HCT116 (cell line): ENCODE measurements around the gene SUDS3. TPM values are rescaled to one million over a fixed set of nuclear protein-coding genes. Genes with fewer than 3 reads are reported as not detected.

ENCODE experiments used
- ATAC-seq: fragments of 200-7000 bp; cut with Tn5 transposase; 2 replicates; pipeline ENCODE4 v1.9.1; 2020; ENCODE audit warnings: mild to moderate bottlenecking, moderate library complexity
- BruUV-seq: library from RNA; stranded (reverse); fragments of 400-500 nt; replicated peaks from 2 replicates; lab custom pipeline; 2021; lab: Mats Ljungman, UMichigan
- CTCF ChIA-PET: fragments of 300-600 bp; sonication (Branson Sonifier 250); formaldehyde crosslinking; loops from one replicate; lab custom pipeline; 2021; ENCODE audit warnings: antibody characterized with exemption; lab: Charles Lee
- POLR2A ChIA-PET: fragments of 300-600, 350-600 bp; sonication (Branson Sonifier 250); formaldehyde crosslinking; loops from one replicate; lab custom pipeline; 2021; ENCODE audit warnings: antibody characterized with exemption; lab: Charles Lee
- RAD21 ChIA-PET, 2 experiments: fragments of 300-600 bp; sonication (Branson Sonifier 250); formaldehyde crosslinking; loops; one replicate each; lab custom pipeline; 2023; ENCODE audit warnings: low total read pairs in 2 of 2; ENCODE audit not compliant: uncharacterized antibody in 2 of 2, unreplicated experiment in 2 of 2, low non-redundant PET in 1 of 2; lab: Charles Lee
- DNase-seq: peaks from one replicate; pipeline ENCODE4 v3.0.0-alpha.2; 2010; ENCODE audit warnings: low read depth, low spot score
- H2AFZ ChIP-seq: fragments of 200-600 bp; shearing (Covaris generic), sonication (generic); 2 replicates; pipeline ENCODE4 v1.6.1; 2017; ENCODE audit warnings: low read depth, mixed run types, mixed read lengths, antibody characterized with exemption, low read length; ENCODE audit not compliant: poor library complexity, severe bottlenecking
- H3K27ac ChIP-seq: 2 replicates; pipeline ENCODE4 v1.5.1; 2012; ENCODE audit warnings: low read depth, low read length
- H3K27me3 ChIP-seq: fragments of 200-600 bp; sonication (generic); 2 replicates; pipeline ENCODE4 v1.6.1; 2016; ENCODE audit warnings: mixed run types, low read length, mixed read lengths; ENCODE audit not compliant: insufficient read depth
- H3K36me3 ChIP-seq, 2 experiments: fragments of 200-500 bp in 1 of 2; fragments of 200-600 bp in 1 of 2; sonication (Bioruptor generic) in 1 of 2; sonication (generic) in 1 of 2; 2 replicates each; pipeline versions ENCODE4 v1.5.1 to v1.6.1; 2014 to 2016; ENCODE audit warnings: low read length in 2 of 2, inconsistent platforms in 1 of 2, mixed read lengths in 1 of 2, mixed run types in 1 of 2; ENCODE audit not compliant: insufficient read depth in 2 of 2, control insufficient read depth in 1 of 2
- H3K4me1 ChIP-seq, 2 experiments: fragments of 200-600 bp in 1 of 2; sonication (generic) in 1 of 2; 2 replicates each; pipeline versions ENCODE4 v1.5.1 to v1.6.1; 2012 to 2017; ENCODE audit warnings: low read length in 2 of 2, inconsistent platforms in 1 of 2, mild to moderate bottlenecking in 1 of 2, mixed read lengths in 1 of 2, mixed run types in 1 of 2, moderate library complexity in 1 of 2; ENCODE audit not compliant: insufficient read depth in 2 of 2, control insufficient read depth in 1 of 2
- H3K4me2 ChIP-seq: fragments of 200-600 bp; sonication (generic); 2 replicates; pipeline ENCODE4 v1.6.1; 2017; ENCODE audit warnings: mixed run types, low read length, mixed read lengths
- H3K4me3 ChIP-seq, 2 experiments: fragments of 200-600 bp in 1 of 2; sonication (generic) in 1 of 2; replicated peaks in 1 of 2; 2 replicates each; pipeline ENCODE4 v1.5.1; 2011 to 2016; ENCODE audit warnings: low read length in 2 of 2, control low read depth in 1 of 2, low read depth in 1 of 2, mild to moderate bottlenecking in 1 of 2, mixed read lengths in 1 of 2, mixed run types in 1 of 2
- H3K79me2 ChIP-seq: fragments of 200-600 bp; sonication (generic); 2 replicates; pipeline ENCODE4 v1.6.1; 2017; ENCODE audit warnings: mild to moderate bottlenecking, mixed run types, low read length, moderate library complexity, mixed read lengths; ENCODE audit not compliant: insufficient read depth
- H3K9ac ChIP-seq: fragments of 200-600 bp; sonication (generic); 2 replicates; pipeline ENCODE4 v1.6.1; 2016; ENCODE audit warnings: low read length, mixed read lengths
- H3K9me2 ChIP-seq: fragments of 200-600 bp; sonication (generic), shearing (Covaris generic); 2 replicates; pipeline ENCODE4 v1.6.1; 2017; ENCODE audit warnings: mixed run types, mild to moderate bottlenecking, moderate library complexity; ENCODE audit not compliant: insufficient read depth
- H3K9me3 ChIP-seq, 2 experiments: fragments of 200-500 bp in 1 of 2; fragments of 200-600 bp in 1 of 2; sonication (Bioruptor generic) in 1 of 2; sonication (generic) in 1 of 2; 2 replicates each; pipeline ENCODE4 v1.6.1; 2014 to 2017; ENCODE audit warnings: low read length in 2 of 2, mixed read lengths in 2 of 2, inconsistent platforms in 1 of 2, low read depth in 1 of 2, mild to moderate bottlenecking in 1 of 2, mixed run types in 1 of 2, moderate library complexity in 1 of 2; ENCODE audit not compliant: control insufficient read depth in 1 of 2, insufficient read depth in 1 of 2
- H4K20me1 ChIP-seq: fragments of 200-600 bp; sonication (generic), shearing (Covaris generic); 2 replicates; pipeline ENCODE4 v1.6.1; 2017; ENCODE audit warnings: mixed run types, mild to moderate bottlenecking, moderate library complexity; ENCODE audit not compliant: insufficient read depth
- CBX3 ChIP-seq: IDR thresholded peaks from 2 replicates; pipeline ENCODE4 v1.6.1; 2012; ENCODE audit warnings: low read depth
- CEBPB ChIP-seq: IDR thresholded peaks from 2 replicates; pipeline ENCODE4 v1.6.1; 2012; ENCODE audit warnings: low read depth
- ELF1 ChIP-seq: IDR thresholded peaks from 2 replicates; pipeline ENCODE4 v1.6.1; 2012; ENCODE audit warnings: low read depth, borderline replicate concordance
- EZH2 ChIP-seq: fragments of 200-600 bp; sonication (generic); IDR thresholded peaks from 2 replicates; pipeline ENCODE4 v1.6.1; 2017; ENCODE audit warnings: antibody characterized with exemption, mixed run types
- JUND ChIP-seq: IDR thresholded peaks from 2 replicates; pipeline ENCODE4 v1.6.1; 2012
- POLR2A ChIP-seq: IDR thresholded peaks from 2 replicates; pipeline ENCODE4 v1.7.0; 2011; ENCODE audit warnings: borderline replicate concordance; ENCODE audit not compliant: insufficient read depth, insufficient read length; ENCODE audit errors: extremely low read depth
- POLR2AphosphoS5 ChIP-seq: IDR thresholded peaks from 2 replicates; pipeline ENCODE4 v1.6.1; 2011; ENCODE audit warnings: mild to moderate bottlenecking, low read depth, low read length, moderate library complexity
- RAD21 ChIP-seq: IDR thresholded peaks from 2 replicates; pipeline ENCODE4 v1.6.1; 2012; ENCODE audit warnings: low read depth, mild to moderate bottlenecking
- SP1 ChIP-seq: IDR thresholded peaks from 2 replicates; pipeline ENCODE4 v1.6.1; 2012; ENCODE audit warnings: low read depth
- SRF ChIP-seq: IDR thresholded peaks from 2 replicates; pipeline ENCODE4 v1.6.1; 2012; ENCODE audit warnings: low read depth
- YY1 ChIP-seq: IDR thresholded peaks from 2 replicates; pipeline ENCODE4 v1.6.1; 2011; ENCODE audit warnings: low read length, low read depth, moderate library complexity, mild to moderate bottlenecking; ENCODE audit not compliant: insufficient replicate concordance; ENCODE audit errors: extremely low read depth
- ZNF274 ChIP-seq: fragments of 200-500 bp; sonication (Bioruptor generic); IDR thresholded peaks from 2 replicates; pipeline ENCODE4 v1.6.1; 2014; ENCODE audit warnings: mild to moderate bottlenecking, low read depth, low read length, inconsistent platforms
- intact Hi-C: fragments of 100-400 bp; cut with micrococcal nuclease; formaldehyde crosslinking; loops from 2 replicates; pipeline ENCODE4 v1.10.0; 2022
- total RNA-seq: library from RNA; stranded (reverse); gene quantifications from one replicate; pipeline ENCODE4 v1.2.1, GENCODE V29; 2021; ENCODE audit not compliant: unreplicated experiment
- TF ChIP-seq, protein P1 (sequence below), 3 experiments: fragments of 200-600 bp in 1 of 3; sonication (generic) in 1 of 3; IDR thresholded peaks in 2 of 3; conservative IDR thresholded peaks in 1 of 3; 2 replicates each; pipeline ENCODE4 v1.5.1; 2012 to 2017; ENCODE audit warnings: low read depth in 2 of 3, low read length in 2 of 3, antibody characterized with exemption in 1 of 3, borderline replicate concordance in 1 of 3, control low read depth in 1 of 3, mild to moderate bottlenecking in 1 of 3, mixed read lengths in 1 of 3, mixed run types in 1 of 3, moderate library complexity in 1 of 3; ENCODE audit not compliant: insufficient read depth in 1 of 3

The SUDS3 gene
- total RNA-seq, 1 experiment from 2014 or later, result 32.3 TPM

DNA sequence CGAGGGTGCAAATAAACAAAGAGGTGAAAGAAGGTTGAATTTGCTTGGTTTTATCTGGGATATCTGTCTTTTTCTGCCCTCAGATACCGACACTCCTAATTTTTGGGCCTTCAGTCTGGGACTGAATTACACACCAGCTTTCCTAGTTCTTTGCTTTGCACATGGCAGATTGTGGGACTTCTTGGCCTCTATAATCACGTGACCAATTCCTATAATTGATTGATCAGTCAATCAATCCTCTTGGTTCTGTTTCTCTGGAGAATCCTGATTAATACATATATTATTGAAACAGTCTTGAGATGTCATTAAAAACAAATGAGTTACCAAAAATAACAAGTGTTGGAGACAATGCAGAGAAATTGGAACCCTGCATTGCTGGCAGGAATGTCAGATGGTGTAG lies 62.7 kb downstream of the SUDS3 start:
- no peaks in the 10 kb centered on the region for H3K4me1 ChIP-seq
- no peak overlapping the region for H3K4me3 ChIP-seq
- no peak for TF ChIP-seq RAD21
- TF ChIP-seq ELF1, result no peak
- no peak for TF ChIP-seq CBX3
- no peak for TF ChIP-seq POLR2A
- TF ChIP-seq CEBPB, result no peak
- no peak for TF ChIP-seq SP1
- TF ChIP-seq YY1, result no peak
- H2AFZ ChIP-seq, result no peak overlapping the region
- ChIA-PET CTCF (no interaction called here), RAD21 (no interaction called here), POLR2A (no interaction called here)
- H4K20me1 ChIP-seq, result no peaks in the 10 kb centered on the region
- no peaks in the 10 kb centered on the region for H3K9me3 ChIP-seq
- no peaks in the 10 kb centered on the region for H3K36me3 ChIP-seq
- no peak overlapping the region for H3K27ac ChIP-seq
- ATAC-seq (no peak), DNase-seq (no peak)
- H3K79me2 ChIP-seq, result no peaks in the 10 kb centered on the region
- peaks cover 74% of the 10 kb centered on the region for H3K27me3 ChIP-seq
- H3K9ac ChIP-seq, result no peak overlapping the region
- no peaks in the 10 kb centered on the region for H3K9me2 ChIP-seq
- no peak overlapping the region for H3K4me2 ChIP-seq
- intact Hi-C loops, result no loop called here
- BruUV-seq, result no TSS peak

DNA sequence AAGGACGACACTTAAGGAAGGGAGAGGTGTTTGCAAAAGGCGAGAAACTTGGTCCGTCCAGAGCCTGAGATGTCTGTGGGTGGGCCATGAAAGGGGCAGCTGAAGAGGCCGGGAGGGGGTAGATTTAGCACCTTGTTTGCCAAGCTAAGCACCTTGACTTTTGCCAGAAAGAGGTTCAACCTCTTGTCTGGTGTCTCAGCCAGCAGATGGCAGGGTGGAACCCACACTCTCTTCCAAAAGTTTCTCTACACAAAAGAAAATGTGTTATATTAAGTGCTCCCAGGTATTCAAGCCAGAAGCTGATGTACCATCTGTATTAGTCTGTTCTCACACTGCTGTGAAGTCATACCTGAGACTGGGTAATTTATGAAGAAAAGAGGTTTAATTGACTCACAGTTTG lies 69.9 kb downstream of the SUDS3 start:
- no peaks in the 10 kb centered on the region for H4K20me1 ChIP-seq
- DNase-seq, result no peak
- no TSS peak for BruUV-seq
- H3K79me2 ChIP-seq, result no peaks in the 10 kb centered on the region
- RAD21 ChIA-PET, result interaction anchor here in 1 of 2 experiments (0.9 kb wide), 1 partner anchor 176 kb away, joined by 3 read pairs; no protein-coding TSS in a partner anchor
- H3K9ac ChIP-seq, result no peak overlapping the region
- no peak overlapping the region for H3K27ac ChIP-seq
- no peak for ATAC-seq
- H3K9me2 ChIP-seq, result no peaks in the 10 kb centered on the region
- peaks cover 31% of the 10 kb centered on the region for H3K27me3 ChIP-seq
- H3K9me3 ChIP-seq, result no peaks in the 10 kb centered on the region
- H2AFZ ChIP-seq, result no peak overlapping the region
- no peaks in the 10 kb centered on the region for H3K4me1 ChIP-seq
- H3K4me2 ChIP-seq, result no peak overlapping the region
- CTCF ChIA-PET, result no interaction called here
- H3K4me3 ChIP-seq, result no peak overlapping the region
- intact Hi-C loops, result no loop called here
- no peaks in the 10 kb centered on the region for H3K36me3 ChIP-seq
- POLR2A ChIA-PET, result no interaction called here
- TF ChIP-seq POLR2AphosphoS5 (no peak), JUND (no peak), ZNF274 (no peak), SRF (no peak), EZH2 (no peak), RAD21 (peak; percentile 29)
- TF ChIP-seq, protein P1, sequence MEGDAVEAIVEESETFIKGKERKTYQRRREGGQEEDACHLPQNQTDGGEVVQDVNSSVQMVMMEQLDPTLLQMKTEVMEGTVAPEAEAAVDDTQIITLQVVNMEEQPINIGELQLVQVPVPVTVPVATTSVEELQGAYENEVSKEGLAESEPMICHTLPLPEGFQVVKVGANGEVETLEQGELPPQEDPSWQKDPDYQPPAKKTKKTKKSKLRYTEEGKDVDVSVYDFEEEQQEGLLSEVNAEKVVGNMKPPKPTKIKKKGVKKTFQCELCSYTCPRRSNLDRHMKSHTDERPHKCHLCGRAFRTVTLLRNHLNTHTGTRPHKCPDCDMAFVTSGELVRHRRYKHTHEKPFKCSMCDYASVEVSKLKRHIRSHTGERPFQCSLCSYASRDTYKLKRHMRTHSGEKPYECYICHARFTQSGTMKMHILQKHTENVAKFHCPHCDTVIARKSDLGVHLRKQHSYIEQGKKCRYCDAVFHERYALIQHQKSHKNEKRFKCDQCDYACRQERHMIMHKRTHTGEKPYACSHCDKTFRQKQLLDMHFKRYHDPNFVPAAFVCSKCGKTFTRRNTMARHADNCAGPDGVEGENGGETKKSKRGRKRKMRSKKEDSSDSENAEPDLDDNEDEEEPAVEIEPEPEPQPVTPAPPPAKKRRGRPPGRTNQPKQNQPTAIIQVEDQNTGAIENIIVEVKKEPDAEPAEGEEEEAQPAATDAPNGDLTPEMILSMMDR (IDR thresholded peaks at IDR 0.05 in 2 of 3, conservative IDR thresholded peaks at IDR 0.05 in 1 of 3; ENCODE audit: borderline replicate concordance in 1 of 3, insufficient read depth in 1 of 3, low read depth in 2 of 3, low read length in 2 of 3), result peak in 2 of 3 experiments; percentile 15 to 16; a peak in 1 of 6 replicates
